ENCODE results near the gene EFCAB13. TPM values are rescaled to one million over a fixed set of nuclear protein-coding genes. Genes with fewer than 3 reads are reported as not detected.

The EFCAB13 gene
- 1.7 and 4.8 TPM in 2 replicates for total RNA-seq (2012; rRNA removed)

GRCh38 chr17:47323382-47324223, at the start of gene EFCAB13:
TSS of gene EFCAB13 (plus strand) at chr17:47323955. CDS start at chr17:47328354, 4,399 bp downstream.
- peak within 1 kb of the TSS; percentile 81 for H3K4me3 ChIP-seq (ENCODE audit: low read length)
- peak within 1 kb of the TSS; percentile 84 for H3K9ac ChIP-seq (ENCODE audit: low read depth, low read length)

GRCh38 chr17:47274319-47275069, 49.3 kb upstream of the EFCAB13 start:
- H3K4me1 ChIP-seq (ENCODE audit: control insufficient read depth, insufficient read depth, low read length) = peaks cover 40% of the 10 kb centered on the region
- H3K4me3 ChIP-seq (ENCODE audit: low read length) = no peak overlapping the region
- H3K36me3 ChIP-seq (ENCODE audit: insufficient read depth, low read length) = no peaks in the 10 kb centered on the region
- no peaks in the 10 kb centered on the region for H3K9me3 ChIP-seq (replicated peaks; ENCODE audit: low read length)
- H3K27me3 ChIP-seq (ENCODE audit: control insufficient read depth, insufficient read depth, low read length) = no peaks in the 10 kb centered on the region
- H3K4me2 ChIP-seq (ENCODE audit: low read length) = no peak overlapping the region
- no peak overlapping the region for H3K9ac ChIP-seq (ENCODE audit: low read depth, low read length)

More at GRCh38 chr17:47323382-47324223, at the start of gene EFCAB13:
- Histone ChIP-seq H3K36me3 (ENCODE audit: insufficient read depth, low read length) (no peaks in the 10 kb centered on the region), H3K4me2 (ENCODE audit: low read length) (peak within 1 kb of the TSS; percentile 98), H3K9me3 (replicated peaks; ENCODE audit: low read length) (no peaks in the 10 kb centered on the region), H3K4me1 (ENCODE audit: control insufficient read depth, insufficient read depth, low read length) (peaks cover 9% of the 10 kb centered on the region), H3K27me3 (ENCODE audit: control insufficient read depth, insufficient read depth, low read length) (no peaks in the 10 kb centered on the region)

- H3K4me3 ChIP-seq (ENCODE audit: low read length) = no peak overlapping the region
- H3K9ac ChIP-seq (ENCODE audit: low read depth, low read length) = peak overlapping the region; percentile 32
- H3K4me2 ChIP-seq (ENCODE audit: low read length) = peak overlapping the region; percentile 39
- peaks cover 49% of the 10 kb centered on the region for H3K4me1 ChIP-seq (ENCODE audit: control insufficient read depth, insufficient read depth, low read length)
- no peaks in the 10 kb centered on the region for H3K36me3 ChIP-seq (ENCODE audit: insufficient read depth, low read length)
- no peaks in the 10 kb centered on the region for H3K27me3 ChIP-seq (ENCODE audit: control insufficient read depth, insufficient read depth, low read length)
- no peaks in the 10 kb centered on the region for H3K9me3 ChIP-seq (replicated peaks; ENCODE audit: low read length)
Measured at GRCh38 chr17:47275245-47275984, 48.3 kb upstream of the EFCAB13 start.

- no peak overlapping the region for H3K4me2 ChIP-seq (ENCODE audit: low read length)
- H3K36me3 ChIP-seq (ENCODE audit: insufficient read depth, low read length) = no peaks in the 10 kb centered on the region
- H3K9ac ChIP-seq (ENCODE audit: low read depth, low read length) = peak overlapping the region; percentile 5
- no peaks in the 10 kb centered on the region for H3K27me3 ChIP-seq (ENCODE audit: control insufficient read depth, insufficient read depth, low read length)
- peaks cover 59% of the 10 kb centered on the region for H3K4me1 ChIP-seq (ENCODE audit: control insufficient read depth, insufficient read depth, low read length)
- H3K9me3 ChIP-seq (replicated peaks; ENCODE audit: low read length) = no peaks in the 10 kb centered on the region
- H3K4me3 ChIP-seq (ENCODE audit: low read length) = no peak overlapping the region
Measured at GRCh38 chr17:47276444-47276843, 47.3 kb upstream of the EFCAB13 start.

GRCh38 chr17:47276868-47277267, 46.9 kb upstream of the EFCAB13 start:
- H3K4me1 ChIP-seq (ENCODE audit: control insufficient read depth, insufficient read depth, low read length) = peaks cover 59% of the 10 kb centered on the region

GRCh38 chr17:47277921-47278320, 45.8 kb upstream of the EFCAB13 start:
- Histone ChIP-seq H3K4me1 (ENCODE audit: control insufficient read depth, insufficient read depth, low read length) (peaks cover 59% of the 10 kb centered on the region), H3K9ac (ENCODE audit: low read depth, low read length) (no peak overlapping the region), H3K27me3 (ENCODE audit: control insufficient read depth, insufficient read depth, low read length) (no peaks in the 10 kb centered on the region), H3K36me3 (ENCODE audit: insufficient read depth, low read length) (no peaks in the 10 kb centered on the region), H3K4me2 (ENCODE audit: low read length) (no peak overlapping the region), H3K9me3 (replicated peaks; ENCODE audit: low read length) (no peaks in the 10 kb centered on the region), H3K4me3 (ENCODE audit: low read length) (no peak overlapping the region)

More at GRCh38 chr17:47276868-47277267, 46.9 kb upstream of the EFCAB13 start:
- Histone ChIP-seq H3K4me2 (ENCODE audit: low read length) (no peak overlapping the region), H3K9me3 (replicated peaks; ENCODE audit: low read length) (no peaks in the 10 kb centered on the region), H3K27me3 (ENCODE audit: control insufficient read depth, insufficient read depth, low read length) (no peaks in the 10 kb centered on the region), H3K9ac (ENCODE audit: low read depth, low read length) (peak overlapping the region; percentile 5), H3K36me3 (ENCODE audit: insufficient read depth, low read length) (no peaks in the 10 kb centered on the region), H3K4me3 (ENCODE audit: low read length) (no peak overlapping the region)

GRCh38 chr17:47278561-47278960, 45.2 kb upstream of the EFCAB13 start:
- H3K9ac ChIP-seq (ENCODE audit: low read depth, low read length) = peak overlapping the region; percentile 76
- H3K4me3 ChIP-seq (ENCODE audit: low read length) = peak overlapping the region; percentile 5
- peaks cover 59% of the 10 kb centered on the region for H3K4me1 ChIP-seq (ENCODE audit: control insufficient read depth, insufficient read depth, low read length)
- peak overlapping the region; percentile 57 for H3K4me2 ChIP-seq (ENCODE audit: low read length)
- no peaks in the 10 kb centered on the region for H3K9me3 ChIP-seq (replicated peaks; ENCODE audit: low read length)
- no peaks in the 10 kb centered on the region for H3K36me3 ChIP-seq (ENCODE audit: insufficient read depth, low read length)
- H3K27me3 ChIP-seq (ENCODE audit: control insufficient read depth, insufficient read depth, low read length) = no peaks in the 10 kb centered on the region

- Histone ChIP-seq H3K36me3 (ENCODE audit: insufficient read depth, low read length) (no peaks in the 10 kb centered on the region), H3K9ac (ENCODE audit: low read depth, low read length) (peak overlapping the region; percentile 76), H3K4me2 (ENCODE audit: low read length) (peak overlapping the region; percentile 57), H3K9me3 (replicated peaks; ENCODE audit: low read length) (no peaks in the 10 kb centered on the region), H3K4me1 (ENCODE audit: control insufficient read depth, insufficient read depth, low read length) (peaks cover 59% of the 10 kb centered on the region), H3K4me3 (ENCODE audit: low read length) (peak overlapping the region; percentile 6), H3K27me3 (ENCODE audit: control insufficient read depth, insufficient read depth, low read length) (no peaks in the 10 kb centered on the region)
Measured at GRCh38 chr17:47279062-47279801, 44.5 kb upstream of the EFCAB13 start.

GRCh38 chr17:47280072-47280811, 43.5 kb upstream of the EFCAB13 start:
- Histone ChIP-seq H3K27me3 (ENCODE audit: control insufficient read depth, insufficient read depth, low read length) (no peaks in the 10 kb centered on the region), H3K9ac (ENCODE audit: low read depth, low read length) (peak overlapping the region; percentile 76), H3K9me3 (replicated peaks; ENCODE audit: low read length) (no peaks in the 10 kb centered on the region), H3K4me1 (ENCODE audit: control insufficient read depth, insufficient read depth, low read length) (peaks cover 54% of the 10 kb centered on the region), H3K36me3 (ENCODE audit: insufficient read depth, low read length) (no peaks in the 10 kb centered on the region), H3K4me2 (ENCODE audit: low read length) (peak overlapping the region; percentile 57), H3K4me3 (ENCODE audit: low read length) (no peak overlapping the region)

- Histone ChIP-seq H3K27me3 (ENCODE audit: control insufficient read depth, insufficient read depth, low read length) (no peaks in the 10 kb centered on the region), H3K4me1 (ENCODE audit: control insufficient read depth, insufficient read depth, low read length) (peaks cover 48% of the 10 kb centered on the region), H3K9ac (ENCODE audit: low read depth, low read length) (no peak overlapping the region), H3K36me3 (ENCODE audit: insufficient read depth, low read length) (no peaks in the 10 kb centered on the region), H3K9me3 (replicated peaks; ENCODE audit: low read length) (no peaks in the 10 kb centered on the region), H3K4me3 (ENCODE audit: low read length) (no peak overlapping the region), H3K4me2 (ENCODE audit: low read length) (no peak overlapping the region)
Measured at GRCh38 chr17:47281216-47281615, 42.5 kb upstream of the EFCAB13 start.
